SK-N-SH treated with all-trans-retinoic acid at 6 μM for 48 hours (cell line): ENCODE results near the gene BCR.

Experiments used
- ATAC-seq: fragments of 200-7000 bp; cut with Tn5 transposase; 3 replicates; pipeline ENCODE4 v1.9.1; 2020; ENCODE audit warnings: mild to moderate bottlenecking, moderate library complexity
- ARNTL ChIP-seq: fragments of 450-650 bp; formaldehyde crosslinking; IDR thresholded peaks from 2 replicates; pipeline ENCODE4 v1.5.0; 2020; ENCODE audit warnings: low read depth, mild to moderate bottlenecking, moderate library complexity, borderline replicate concordance
- BACH2 ChIP-seq: fragments of 250-450 bp; sonication (Bioruptor Pico); IDR thresholded peaks from 2 replicates; pipeline ENCODE4 v1.9.0; 2021; ENCODE audit warnings: mild to moderate bottlenecking, borderline replicate concordance
- CSRNP3 ChIP-seq: fragments of 250-450 bp; sonication (Bioruptor Pico); IDR thresholded peaks from 2 replicates; pipeline ENCODE4 v1.5.1; 2021; ENCODE audit warnings: mild to moderate bottlenecking, moderate library complexity
- ESRRG ChIP-seq: fragments of 250-450 bp; sonication (Bioruptor Pico); IDR thresholded peaks from 2 replicates; pipeline ENCODE4 v1.6.1; 2021; ENCODE audit warnings: mild to moderate bottlenecking
- ISL1 ChIP-seq: fragments of 250-450 bp; sonication (Bioruptor Pico); IDR thresholded peaks from 2 replicates; pipeline ENCODE4 v2.1.2; 2022; ENCODE audit warnings: mild to moderate bottlenecking, moderate library complexity
- OSR1 ChIP-seq: fragments of 250-450 bp; sonication (Bioruptor Pico); IDR thresholded peaks from 2 replicates; pipeline ENCODE4 v1.8.0; 2022; ENCODE audit warnings: moderate library complexity, mild to moderate bottlenecking, inconsistent platforms
- PPARA ChIP-seq: fragments of 250-450 bp; sonication (Bioruptor Pico); IDR thresholded peaks from 2 replicates; pipeline ENCODE4 v1.5.0; 2020; ENCODE audit warnings: mild to moderate bottlenecking, borderline replicate concordance
- RARB ChIP-seq: fragments of 250-450 bp; sonication (Bioruptor Pico); IDR thresholded peaks from 2 replicates; pipeline ENCODE4 v1.8.0; 2021; ENCODE audit warnings: mild to moderate bottlenecking, moderate library complexity
- SNAI2 ChIP-seq: fragments of 250-450 bp; sonication (Bioruptor Pico); IDR thresholded peaks from 2 replicates; pipeline ENCODE4 v1.5.0; 2020; ENCODE audit warnings: mild to moderate bottlenecking, moderate library complexity
- TCF4 ChIP-seq: fragments of 250-450 bp; sonication (Bioruptor Pico); IDR thresholded peaks from 2 replicates; pipeline ENCODE4 v1.8.0; 2021; ENCODE audit warnings: mild to moderate bottlenecking, moderate library complexity, borderline replicate concordance
- TOX ChIP-seq: fragments of 250-450 bp; sonication (Bioruptor Pico); IDR thresholded peaks from 2 replicates; pipeline ENCODE4 v1.8.0; 2021; ENCODE audit warnings: mild to moderate bottlenecking, moderate library complexity, borderline replicate concordance
- ZC3H10 ChIP-seq: fragments of 250-450 bp; sonication (Bioruptor Pico); IDR thresholded peaks from 2 replicates; pipeline ENCODE4 v1.5.1; 2021; ENCODE audit warnings: mild to moderate bottlenecking, moderate library complexity
- ZFP3 ChIP-seq: fragments of 250-450 bp; sonication (Bioruptor Pico); IDR thresholded peaks from 2 replicates; pipeline ENCODE4 v1.5.0; 2020; ENCODE audit warnings: mild to moderate bottlenecking, moderate library complexity
- ZFP30 ChIP-seq: fragments of 450-650 bp; formaldehyde crosslinking; IDR thresholded peaks from 2 replicates; pipeline ENCODE4 v1.5.0; 2022; ENCODE audit warnings: mild to moderate bottlenecking, moderate library complexity
- ZNF565 ChIP-seq: fragments of 450-650 bp; formaldehyde crosslinking; conservative IDR thresholded peaks from 2 replicates; pipeline ENCODE4 v1.5.0; 2020; ENCODE audit warnings: low read depth, mild to moderate bottlenecking, moderate library complexity
- TF ChIP-seq, protein P1 (sequence below): fragments of 250-450 bp; sonication (Bioruptor Pico); IDR thresholded peaks from 2 replicates; pipeline ENCODE4 v1.5.1; 2020; ENCODE audit warnings: low read depth, mild to moderate bottlenecking, moderate library complexity
- TF ChIP-seq, protein P2 (sequence below): fragments of 250-450 bp; sonication (Bioruptor Pico); IDR thresholded peaks from 2 replicates; pipeline ENCODE4 v1.5.0; 2020; ENCODE audit warnings: mild to moderate bottlenecking, moderate library complexity
- TF ChIP-seq, protein P3 (sequence below): fragments of 250-450 bp; sonication (Bioruptor Pico); IDR thresholded peaks from 2 replicates; pipeline ENCODE4 v1.8.0; 2020; ENCODE audit warnings: mild to moderate bottlenecking, moderate library complexity, borderline replicate concordance

The BCR gene

GRCh38 chr22:23155831-23156230, 24.5 kb upstream of the BCR start:
- no peak for ATAC-seq
- TF ChIP-seq ARNTL: no peak
- no peak for TF ChIP-seq TCF4 (CRISPR knock-in tag)
- TF ChIP-seq, protein P1, sequence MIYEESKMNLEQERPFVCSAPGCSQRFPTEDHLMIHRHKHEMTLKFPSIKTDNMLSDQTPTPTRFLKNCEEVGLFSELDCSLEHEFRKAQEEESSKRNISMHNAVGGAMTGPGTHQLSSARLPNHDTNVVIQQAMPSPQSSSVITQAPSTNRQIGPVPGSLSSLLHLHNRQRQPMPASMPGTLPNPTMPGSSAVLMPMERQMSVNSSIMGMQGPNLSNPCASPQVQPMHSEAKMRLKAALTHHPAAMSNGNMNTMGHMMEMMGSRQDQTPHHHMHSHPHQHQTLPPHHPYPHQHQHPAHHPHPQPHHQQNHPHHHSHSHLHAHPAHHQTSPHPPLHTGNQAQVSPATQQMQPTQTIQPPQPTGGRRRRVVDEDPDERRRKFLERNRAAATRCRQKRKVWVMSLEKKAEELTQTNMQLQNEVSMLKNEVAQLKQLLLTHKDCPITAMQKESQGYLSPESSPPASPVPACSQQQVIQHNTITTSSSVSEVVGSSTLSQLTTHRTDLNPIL (CRISPR knock-in tag): no peak
- no peak for TF ChIP-seq SNAI2 (CRISPR knock-in tag)
- no peak for TF ChIP-seq OSR1 (CRISPR knock-in tag)
- TF ChIP-seq RARB: no peak
- no peak for TF ChIP-seq TOX (CRISPR knock-in tag)

- TF ChIP-seq, protein P2, sequence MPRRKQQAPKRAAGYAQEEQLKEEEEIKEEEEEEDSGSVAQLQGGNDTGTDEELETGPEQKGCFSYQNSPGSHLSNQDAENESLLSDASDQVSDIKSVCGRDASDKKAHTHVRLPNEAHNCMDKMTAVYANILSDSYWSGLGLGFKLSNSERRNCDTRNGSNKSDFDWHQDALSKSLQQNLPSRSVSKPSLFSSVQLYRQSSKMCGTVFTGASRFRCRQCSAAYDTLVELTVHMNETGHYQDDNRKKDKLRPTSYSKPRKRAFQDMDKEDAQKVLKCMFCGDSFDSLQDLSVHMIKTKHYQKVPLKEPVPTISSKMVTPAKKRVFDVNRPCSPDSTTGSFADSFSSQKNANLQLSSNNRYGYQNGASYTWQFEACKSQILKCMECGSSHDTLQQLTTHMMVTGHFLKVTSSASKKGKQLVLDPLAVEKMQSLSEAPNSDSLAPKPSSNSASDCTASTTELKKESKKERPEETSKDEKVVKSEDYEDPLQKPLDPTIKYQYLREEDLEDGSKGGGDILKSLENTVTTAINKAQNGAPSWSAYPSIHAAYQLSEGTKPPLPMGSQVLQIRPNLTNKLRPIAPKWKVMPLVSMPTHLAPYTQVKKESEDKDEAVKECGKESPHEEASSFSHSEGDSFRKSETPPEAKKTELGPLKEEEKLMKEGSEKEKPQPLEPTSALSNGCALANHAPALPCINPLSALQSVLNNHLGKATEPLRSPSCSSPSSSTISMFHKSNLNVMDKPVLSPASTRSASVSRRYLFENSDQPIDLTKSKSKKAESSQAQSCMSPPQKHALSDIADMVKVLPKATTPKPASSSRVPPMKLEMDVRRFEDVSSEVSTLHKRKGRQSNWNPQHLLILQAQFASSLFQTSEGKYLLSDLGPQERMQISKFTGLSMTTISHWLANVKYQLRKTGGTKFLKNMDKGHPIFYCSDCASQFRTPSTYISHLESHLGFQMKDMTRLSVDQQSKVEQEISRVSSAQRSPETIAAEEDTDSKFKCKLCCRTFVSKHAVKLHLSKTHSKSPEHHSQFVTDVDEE (CRISPR knock-in tag): no peak
- TF ChIP-seq TOX (CRISPR knock-in tag) (no peak), CSRNP3 (no peak), RARB (no peak)
- TF ChIP-seq, protein P1 (CRISPR knock-in tag): no peak
- no peak for ATAC-seq
Measured at GRCh38 chr22:23156286-23156685, 24.0 kb upstream of the BCR start.

- ATAC-seq: no peak
- TF ChIP-seq ZNF565 (CRISPR knock-in tag): no peak
- TF ChIP-seq ESRRG: no peak
- TF ChIP-seq CSRNP3: no peak
- no peak for TF ChIP-seq ZFP3 (CRISPR knock-in tag)
- TF ChIP-seq TCF4 (CRISPR knock-in tag): no peak
- TF ChIP-seq ISL1: no peak
- no peak for TF ChIP-seq BACH2 (CRISPR knock-in tag)
- no peak for TF ChIP-seq RARB
- TF ChIP-seq, protein P1 (CRISPR knock-in tag): no peak
- TF ChIP-seq OSR1 (CRISPR knock-in tag): no peak
- TF ChIP-seq TOX (CRISPR knock-in tag): no peak
- TF ChIP-seq ARNTL: no peak
- TF ChIP-seq, protein P3, sequence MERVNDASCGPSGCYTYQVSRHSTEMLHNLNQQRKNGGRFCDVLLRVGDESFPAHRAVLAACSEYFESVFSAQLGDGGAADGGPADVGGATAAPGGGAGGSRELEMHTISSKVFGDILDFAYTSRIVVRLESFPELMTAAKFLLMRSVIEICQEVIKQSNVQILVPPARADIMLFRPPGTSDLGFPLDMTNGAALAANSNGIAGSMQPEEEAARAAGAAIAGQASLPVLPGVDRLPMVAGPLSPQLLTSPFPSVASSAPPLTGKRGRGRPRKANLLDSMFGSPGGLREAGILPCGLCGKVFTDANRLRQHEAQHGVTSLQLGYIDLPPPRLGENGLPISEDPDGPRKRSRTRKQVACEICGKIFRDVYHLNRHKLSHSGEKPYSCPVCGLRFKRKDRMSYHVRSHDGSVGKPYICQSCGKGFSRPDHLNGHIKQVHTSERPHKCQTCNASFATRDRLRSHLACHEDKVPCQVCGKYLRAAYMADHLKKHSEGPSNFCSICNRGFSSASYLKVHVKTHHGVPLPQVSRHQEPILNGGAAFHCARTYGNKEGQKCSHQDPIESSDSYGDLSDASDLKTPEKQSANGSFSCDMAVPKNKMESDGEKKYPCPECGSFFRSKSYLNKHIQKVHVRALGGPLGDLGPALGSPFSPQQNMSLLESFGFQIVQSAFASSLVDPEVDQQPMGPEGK (CRISPR knock-in tag): no peak
- TF ChIP-seq PPARA: no peak
- TF ChIP-seq ZC3H10 (CRISPR knock-in tag): no peak
- no peak for TF ChIP-seq ZFP30 (CRISPR knock-in tag)
Measured at GRCh38 chr22:23157560-23158515, 22.5 kb upstream of the BCR start.
